Endothelial cell of umbilical vein (primary cell): ENCODE results near the gene CAPNS1.

ENCODE experiments used
- CTCF ChIP-seq, 2 donors: IDR thresholded peaks; 1 replicate in 1 of 2; 2 replicates in 1 of 2; pipeline ENCODE4 v1.5.1; 2011; ENCODE audit warnings: low read length in 2 of 2, mild to moderate bottlenecking in 2 of 2, moderate library complexity in 2 of 2, control low read depth in 1 of 2, inconsistent platforms in 1 of 2, low read depth in 1 of 2; ENCODE audit not compliant: insufficient read depth in 1 of 2; ENCODE audit errors: extremely low read depth in 1 of 2
- EZH2 ChIP-seq: IDR thresholded peaks from 2 replicates; pipeline ENCODE4 v1.6.1; 2012; ENCODE audit warnings: borderline replicate concordance, low read depth, mild to moderate bottlenecking, moderate library complexity, low read length, inconsistent platforms; ENCODE audit not compliant: severe bottlenecking
- GATA2 ChIP-seq: IDR thresholded peaks from 2 replicates; pipeline ENCODE4 v1.7.0; 2011; ENCODE audit warnings: low read depth, mild to moderate bottlenecking, moderate library complexity, mixed read lengths, low read length; ENCODE audit not compliant: insufficient read length, insufficient read depth
- JUN ChIP-seq: IDR thresholded peaks from 2 replicates; pipeline ENCODE4 v1.6.1; 2011; ENCODE audit warnings: borderline replicate concordance, low read depth; ENCODE audit not compliant: insufficient read length, insufficient read depth
- POLR2A ChIP-seq: IDR thresholded peaks from 2 replicates; pipeline ENCODE4 v1.6.1; 2012; ENCODE audit warnings: low read depth, mild to moderate bottlenecking, control low read depth, low read length
- POLR2AphosphoS5 ChIP-seq: IDR thresholded peaks from 2 replicates; pipeline ENCODE4 v1.6.1; 2012; ENCODE audit warnings: low read depth, mild to moderate bottlenecking, control low read depth, low read length, moderate library complexity; ENCODE audit not compliant: insufficient read depth

GRCh38 chr19:36182612-36183244 lies 42.9 kb downstream of the CAPNS1 start:
- TF ChIP-seq CTCF (IDR thresholded peaks at IDR 0.05; ENCODE audit: extremely low read depth in 1 of 2, insufficient read depth in 1 of 2, low read depth in 1 of 2, low read length in 2 of 2) (no peak), JUN (no peak), POLR2AphosphoS5 (no peak), POLR2A (no peak), EZH2 (no peak), GATA2 (no peak)
